GM20000 (cell line): ENCODE results near the gene STMN3.

ENCODE experiments used
- DNase-seq: peaks from one replicate; pipeline ENCODE4 v3.0.0; 2012; ENCODE audit warnings: low spot score
- TF ChIP-seq, protein P1 (sequence below): IDR thresholded peaks from 2 replicates; pipeline ENCODE4 v1.5.1; 2012; ENCODE audit warnings: mild to moderate bottlenecking, control low read depth; ENCODE audit errors: extremely low read depth, missing control alignments

STMN3 gene

DNA sequence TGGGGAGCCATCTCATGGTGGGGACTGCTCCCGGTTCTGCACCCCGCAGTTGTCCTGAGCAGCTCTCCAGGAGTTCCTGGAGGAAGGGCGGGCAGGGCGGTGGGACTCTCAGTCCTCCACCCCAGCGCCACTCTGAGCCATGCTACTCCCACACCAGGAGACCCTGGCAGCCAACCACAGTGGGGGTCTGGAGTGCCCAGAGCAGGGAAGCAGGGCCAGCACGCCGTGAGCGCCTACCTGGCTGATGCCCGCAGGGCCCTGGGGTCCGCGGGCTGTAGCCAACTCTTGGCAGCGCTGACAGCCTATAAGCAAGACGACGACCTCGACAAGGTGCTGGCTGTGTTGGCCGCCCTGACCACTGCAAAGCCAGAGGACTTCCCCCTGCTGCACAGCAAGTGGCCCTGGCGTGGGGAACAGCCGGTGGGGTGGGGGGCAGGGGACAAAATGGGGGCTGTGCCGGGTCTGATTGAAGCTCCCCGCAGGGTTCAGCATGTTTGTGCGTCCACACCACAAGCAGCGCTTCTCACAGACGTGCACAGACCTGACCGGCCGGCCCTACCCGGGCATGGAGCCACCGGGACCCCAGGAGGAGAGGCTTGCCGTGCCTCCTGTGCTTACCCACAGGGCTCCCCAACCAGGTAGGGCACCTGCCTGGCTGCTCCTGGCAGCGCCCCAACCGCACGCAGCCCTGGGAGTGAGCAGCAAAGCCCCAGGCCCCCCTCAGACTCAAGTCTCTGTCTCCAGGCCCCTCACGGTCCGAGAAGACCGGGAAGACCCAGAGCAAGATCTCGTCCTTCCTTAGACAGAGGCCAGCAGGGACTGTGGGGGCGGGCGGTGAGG lies 41.6 kb upstream of the STMN3 start:
- TF ChIP-seq, protein P1, sequence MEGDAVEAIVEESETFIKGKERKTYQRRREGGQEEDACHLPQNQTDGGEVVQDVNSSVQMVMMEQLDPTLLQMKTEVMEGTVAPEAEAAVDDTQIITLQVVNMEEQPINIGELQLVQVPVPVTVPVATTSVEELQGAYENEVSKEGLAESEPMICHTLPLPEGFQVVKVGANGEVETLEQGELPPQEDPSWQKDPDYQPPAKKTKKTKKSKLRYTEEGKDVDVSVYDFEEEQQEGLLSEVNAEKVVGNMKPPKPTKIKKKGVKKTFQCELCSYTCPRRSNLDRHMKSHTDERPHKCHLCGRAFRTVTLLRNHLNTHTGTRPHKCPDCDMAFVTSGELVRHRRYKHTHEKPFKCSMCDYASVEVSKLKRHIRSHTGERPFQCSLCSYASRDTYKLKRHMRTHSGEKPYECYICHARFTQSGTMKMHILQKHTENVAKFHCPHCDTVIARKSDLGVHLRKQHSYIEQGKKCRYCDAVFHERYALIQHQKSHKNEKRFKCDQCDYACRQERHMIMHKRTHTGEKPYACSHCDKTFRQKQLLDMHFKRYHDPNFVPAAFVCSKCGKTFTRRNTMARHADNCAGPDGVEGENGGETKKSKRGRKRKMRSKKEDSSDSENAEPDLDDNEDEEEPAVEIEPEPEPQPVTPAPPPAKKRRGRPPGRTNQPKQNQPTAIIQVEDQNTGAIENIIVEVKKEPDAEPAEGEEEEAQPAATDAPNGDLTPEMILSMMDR: no peak
- no peak for DNase-seq

- no peak for DNase-seq
- TF ChIP-seq, protein P1: no peak
Observed at GRCh38 chr20:63693733-63694583, 40.7 kb upstream of the STMN3 start.

DNA sequence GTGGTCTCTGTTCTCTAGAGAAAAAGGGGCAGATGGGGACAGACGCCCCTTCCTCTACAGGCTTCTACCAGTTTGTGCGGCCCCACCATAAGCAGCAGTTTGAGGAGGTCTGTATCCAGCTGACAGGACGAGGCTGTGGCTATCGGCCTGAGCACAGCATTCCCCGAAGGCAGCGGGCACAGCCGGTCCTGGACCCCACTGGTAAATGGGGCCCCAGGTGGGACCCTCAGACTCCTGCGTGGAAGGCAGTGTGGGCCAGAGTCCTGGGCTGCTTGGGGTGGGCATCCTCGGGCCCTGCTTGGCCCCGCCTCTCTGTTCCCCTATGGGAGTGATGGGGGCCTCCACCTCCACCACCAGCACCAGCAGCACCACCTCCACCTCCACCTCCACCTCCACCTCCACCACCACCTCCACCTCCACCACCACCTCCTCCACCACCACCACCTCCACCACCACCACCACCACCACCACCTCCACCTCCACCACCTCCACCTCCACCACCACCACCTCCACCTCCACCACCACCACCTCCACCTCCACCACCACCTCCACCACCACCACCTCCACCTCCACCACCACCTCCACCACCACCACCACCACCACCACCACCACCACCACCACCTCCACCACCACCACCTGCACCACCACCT lies 40.0 kb upstream of the STMN3 start:
- TF ChIP-seq, protein P1: no peak
- no peak for DNase-seq

- TF ChIP-seq, protein P1: no peak
- no peak for DNase-seq
Observed at GRCh38 chr20:63692436-63693082, 39.3 kb upstream of the STMN3 start.

GRCh38 chr20:63691711-63692435 lies 38.6 kb upstream of the STMN3 start:
- TF ChIP-seq, protein P1: no peak
- DNase-seq: no peak

DNA sequence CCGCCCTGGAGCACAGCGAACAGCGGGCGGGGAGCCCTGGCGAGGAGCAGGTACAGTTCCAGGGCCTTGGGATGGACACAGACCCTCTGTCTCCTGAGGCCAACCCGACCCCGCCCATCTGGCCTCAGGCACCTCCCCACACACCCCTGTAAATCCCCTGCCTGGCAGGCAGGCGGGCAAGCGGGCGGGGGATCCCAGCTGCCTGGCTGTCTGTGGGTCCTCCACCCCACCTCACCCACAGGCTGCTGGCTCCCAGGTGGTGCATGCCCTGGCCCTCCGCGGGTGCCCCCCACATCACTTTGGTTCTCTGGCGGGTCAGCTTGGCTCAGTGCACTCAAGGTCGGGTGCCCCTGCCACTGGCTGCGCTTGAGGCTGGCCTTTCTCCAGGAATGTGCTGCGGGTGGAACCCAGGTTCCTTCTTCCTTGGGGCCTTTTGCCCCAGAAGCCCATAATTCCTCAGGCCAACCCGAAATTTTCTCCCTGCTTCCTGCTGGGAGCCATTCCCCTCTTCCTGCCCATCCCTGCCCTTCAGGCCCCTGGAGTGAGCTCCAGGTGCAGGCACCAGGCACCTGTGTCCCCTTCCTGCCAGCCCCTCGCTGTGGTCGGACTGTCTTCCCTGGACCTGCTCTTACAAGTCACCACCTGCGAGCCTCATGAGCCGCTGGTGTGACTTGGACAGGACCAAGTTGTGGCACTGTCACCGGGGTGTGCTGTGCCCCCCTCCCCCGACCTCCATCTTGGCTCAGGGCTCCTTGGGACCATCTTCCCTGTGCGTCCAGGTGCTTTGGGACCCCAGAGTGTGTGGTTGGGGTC lies 37.9 kb upstream of the STMN3 start:
- DNase-seq: peak; percentile 56
- TF ChIP-seq, protein P1: no peak
